RPMI7951 (cell line): Measurements from ENCODE around the gene PSG6. TPM values are rescaled to one million over a fixed set of nuclear protein-coding genes. Genes with fewer than 3 reads are reported as not detected.
A peak's percentile ranks its signal among the peaks of the same experiment; 100 is the strongest.
"Not testable (repeated sequence)": the region's sequence is repeated elsewhere in the genome, so short reads cannot be mapped to it uniquely, and the experiment has no call there.

Experiments used
- DNase-seq: peaks from one replicate; pipeline ENCODE4 v3.0.0-alpha.2; 2012; ENCODE audit warnings: low read depth
- total RNA-seq: library from RNA; depleted of rRNA; stranded (reverse); fragments of >200 nt; shearing (Covaris generic); gene quantifications from 2 replicates; pipeline ENCODE4 v1.2.3, GENCODE V29; 2014

The PSG6 gene
- total RNA-seq, 1 experiment from 2014 or later = not detected

- not testable (repeated sequence) for DNase-seq
Measured at GRCh38 chr19:42911731-42912130, 6.0 kb downstream of the PSG6 start.

- DNase-seq = not testable (repeated sequence)
Measured at GRCh38 chr19:42906162-42906561, 11.5 kb downstream of the PSG6 start.

DNA sequence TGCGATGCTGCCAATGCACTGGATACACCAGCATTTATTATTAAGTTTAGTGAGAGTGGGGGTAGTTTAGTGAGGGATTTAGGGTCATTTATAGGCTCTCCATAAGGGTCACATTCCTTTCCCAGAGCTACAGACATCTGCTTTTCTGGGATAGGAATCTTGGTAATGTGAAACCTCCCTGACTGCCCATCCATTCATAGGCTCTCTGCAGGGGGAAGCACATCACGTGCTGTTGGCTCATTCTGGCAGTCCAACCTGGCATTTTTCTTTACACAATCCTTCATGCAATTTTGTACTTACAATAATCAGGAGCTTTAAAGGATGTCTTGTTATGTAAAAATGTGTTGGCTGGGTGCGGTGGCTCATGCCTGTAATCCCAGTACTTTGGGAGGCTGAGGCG, 17.1 kb downstream of the PSG6 start:
- DNase-seq = peak; percentile 55

- DNase-seq = not testable (repeated sequence)
Measured at GRCh38 chr19:42899674-42900073, 18.0 kb downstream of the PSG6 start.

GRCh38 chr19:42899110-42899509, 18.6 kb downstream of the PSG6 start:
- DNase-seq = not testable (repeated sequence)

- peak; percentile 57 for DNase-seq
Measured at GRCh38 chr19:42898656-42899055, 19.0 kb downstream of the PSG6 start.

DNA sequence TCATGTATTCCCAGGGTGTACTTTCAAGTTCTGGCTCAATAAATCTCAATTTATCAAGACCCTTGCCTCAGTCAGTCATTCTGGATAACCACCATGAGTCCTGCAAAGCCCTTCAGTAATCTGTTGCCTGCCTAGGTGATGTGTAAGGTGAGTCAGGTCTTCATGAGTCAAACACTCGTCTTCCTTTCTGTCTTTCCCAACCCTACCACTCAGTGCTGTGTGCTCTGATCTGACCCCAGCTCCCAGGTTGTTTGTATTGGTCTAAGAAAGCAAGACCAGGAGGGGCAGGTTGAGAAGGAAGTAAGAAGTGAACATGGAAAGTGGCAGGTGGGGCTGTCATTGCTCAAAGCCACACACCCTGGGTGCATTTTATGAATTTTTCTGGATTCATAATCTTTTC, 20.0 kb downstream of the PSG6 start:
- DNase-seq = not testable (repeated sequence)

- not testable (repeated sequence) for DNase-seq
Measured at GRCh38 chr19:42890446-42890845, 27.2 kb downstream of the PSG6 start.

DNA sequence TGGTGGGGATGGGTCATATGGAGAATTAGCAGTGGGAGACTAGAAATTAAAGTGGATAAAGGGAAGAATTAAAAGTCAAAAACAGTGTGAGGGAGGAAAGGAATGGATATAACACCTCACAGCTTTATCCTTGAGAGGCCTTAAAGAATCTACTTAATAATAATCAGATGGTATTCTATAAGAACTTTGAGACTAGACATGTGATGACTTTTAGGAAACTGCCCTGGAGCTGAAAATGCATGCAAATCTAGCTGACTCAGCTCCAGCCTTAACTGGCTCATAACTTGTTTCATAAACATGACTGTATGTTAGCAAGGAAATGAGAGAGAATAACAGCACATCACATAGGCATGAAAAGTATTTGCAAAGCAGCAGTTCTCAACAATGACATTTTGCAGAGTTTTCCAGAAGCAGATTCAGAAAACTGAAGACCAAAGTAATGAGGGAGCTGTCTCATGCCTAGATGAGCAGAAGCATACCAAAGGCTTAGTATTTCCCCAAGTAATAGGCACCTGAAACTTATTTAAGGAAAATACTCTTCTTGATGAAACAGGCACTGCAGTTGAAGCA, 29.7 kb downstream of the PSG6 start:
- not testable (repeated sequence) for DNase-seq

- not testable (repeated sequence) for DNase-seq
Measured at GRCh38 chr19:42882730-42883129, 35.0 kb downstream of the PSG6 start.

DNA sequence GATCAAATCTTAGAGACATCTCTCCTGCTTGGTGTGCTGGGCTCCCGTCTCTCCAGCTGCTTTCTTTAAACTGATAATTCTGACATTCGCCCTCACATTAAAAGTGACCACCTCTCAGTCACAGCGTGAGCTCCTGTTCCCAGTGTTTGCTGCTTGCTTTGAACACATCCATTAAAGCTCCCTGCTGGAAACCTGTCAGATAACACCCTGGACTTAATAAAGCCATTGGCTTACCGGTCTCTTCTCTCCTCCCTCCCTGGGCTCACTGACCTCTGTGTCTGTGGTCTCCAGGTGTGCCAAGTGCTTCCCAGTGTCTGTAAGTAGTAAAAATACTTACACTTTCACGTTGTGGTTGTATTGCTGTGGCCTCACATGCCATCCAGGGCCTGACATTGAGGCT, 35.7 kb downstream of the PSG6 start:
- DNase-seq = not testable (repeated sequence)

DNA sequence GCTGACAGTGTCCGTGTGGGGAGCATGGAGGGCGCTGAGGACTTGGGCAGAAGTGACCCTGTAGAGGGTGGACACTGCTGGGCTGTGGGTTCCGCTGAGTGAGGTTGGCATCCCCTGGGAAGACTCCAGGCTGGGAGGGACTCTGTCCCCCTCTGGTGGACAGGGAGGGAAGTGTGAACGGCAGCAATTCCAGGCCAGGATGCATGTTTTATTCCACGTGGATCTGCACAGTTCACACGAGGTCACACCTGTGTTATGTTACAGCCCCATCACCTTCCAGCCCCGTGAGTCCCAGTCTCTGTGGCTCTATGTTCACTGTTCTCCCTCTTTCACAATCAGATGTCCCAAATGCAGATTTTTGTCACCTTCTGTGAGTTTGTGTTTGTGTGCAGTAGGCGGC, 36.4 kb downstream of the PSG6 start:
- not testable (repeated sequence) for DNase-seq

- not testable (repeated sequence) for DNase-seq
Measured at GRCh38 chr19:42880621-42881020, 37.1 kb downstream of the PSG6 start.

DNA sequence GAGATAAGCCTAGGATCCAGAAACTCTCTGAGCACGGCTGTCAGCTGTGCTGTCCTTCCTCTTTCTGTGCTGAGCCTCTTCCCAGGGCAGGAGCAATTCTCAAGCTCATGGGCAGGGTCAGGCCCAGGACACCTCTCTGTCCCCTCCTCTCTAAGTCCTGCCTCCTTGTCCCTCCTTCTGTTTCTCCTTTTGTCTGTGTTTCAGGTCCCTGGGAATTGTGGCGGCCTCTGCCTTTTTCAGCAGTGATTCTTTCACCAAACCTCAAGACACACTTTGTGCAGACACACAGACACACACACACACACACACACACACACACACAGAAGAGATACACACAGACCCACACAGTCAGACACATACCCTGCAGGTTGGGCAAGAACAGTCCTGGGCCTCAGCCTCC, 38.1 kb downstream of the PSG6 start, which contains the start of gene PSG1:
Gene PSG1 (minus strand): TSS at position 101 of the 400 bp plus-strand sequence. CDS start 132 bp downstream, outside the sequence.
- no peak for DNase-seq

DNA sequence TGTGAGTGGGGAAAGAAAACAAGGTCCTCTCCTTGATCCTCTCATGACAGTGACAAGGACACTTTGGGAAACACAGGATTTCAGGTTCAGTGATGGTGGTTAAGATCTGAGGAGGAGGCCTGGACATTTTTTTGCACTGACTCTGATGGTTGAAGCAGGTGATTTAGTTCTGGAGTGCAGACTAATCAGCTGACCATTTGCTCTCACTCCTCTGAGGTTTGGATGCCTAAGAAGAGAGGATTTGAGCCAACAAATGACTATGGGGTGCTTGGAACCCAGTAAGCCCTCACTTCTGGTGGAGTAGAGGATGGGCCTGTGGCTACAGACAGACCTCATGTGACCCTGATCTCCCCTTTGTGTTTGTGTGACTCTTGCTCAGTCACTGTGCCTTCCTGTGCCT, 41.1 kb downstream of the PSG6 start:
- peak; percentile 21 for DNase-seq

DNA sequence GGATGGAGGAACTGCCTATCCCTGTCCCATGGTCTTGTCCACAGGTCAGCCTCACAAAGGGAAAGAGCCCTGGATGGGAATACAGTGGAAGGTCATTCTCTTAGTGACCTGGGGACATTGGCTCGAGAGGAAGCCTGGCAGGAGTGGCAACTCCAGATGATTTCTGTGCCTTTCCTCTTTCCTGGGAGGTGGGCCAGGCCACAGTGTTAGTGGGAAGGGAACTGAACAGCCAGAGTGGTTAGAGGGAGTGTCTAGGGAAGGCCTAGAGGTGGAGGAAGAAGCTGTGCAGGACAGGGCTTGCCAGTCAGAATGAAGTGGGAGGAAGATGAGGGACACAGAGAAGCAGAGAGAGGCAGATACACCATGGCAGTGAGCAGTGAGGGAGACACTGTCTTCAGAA, 41.8 kb downstream of the PSG6 start:
- peak; percentile 34 for DNase-seq

DNA sequence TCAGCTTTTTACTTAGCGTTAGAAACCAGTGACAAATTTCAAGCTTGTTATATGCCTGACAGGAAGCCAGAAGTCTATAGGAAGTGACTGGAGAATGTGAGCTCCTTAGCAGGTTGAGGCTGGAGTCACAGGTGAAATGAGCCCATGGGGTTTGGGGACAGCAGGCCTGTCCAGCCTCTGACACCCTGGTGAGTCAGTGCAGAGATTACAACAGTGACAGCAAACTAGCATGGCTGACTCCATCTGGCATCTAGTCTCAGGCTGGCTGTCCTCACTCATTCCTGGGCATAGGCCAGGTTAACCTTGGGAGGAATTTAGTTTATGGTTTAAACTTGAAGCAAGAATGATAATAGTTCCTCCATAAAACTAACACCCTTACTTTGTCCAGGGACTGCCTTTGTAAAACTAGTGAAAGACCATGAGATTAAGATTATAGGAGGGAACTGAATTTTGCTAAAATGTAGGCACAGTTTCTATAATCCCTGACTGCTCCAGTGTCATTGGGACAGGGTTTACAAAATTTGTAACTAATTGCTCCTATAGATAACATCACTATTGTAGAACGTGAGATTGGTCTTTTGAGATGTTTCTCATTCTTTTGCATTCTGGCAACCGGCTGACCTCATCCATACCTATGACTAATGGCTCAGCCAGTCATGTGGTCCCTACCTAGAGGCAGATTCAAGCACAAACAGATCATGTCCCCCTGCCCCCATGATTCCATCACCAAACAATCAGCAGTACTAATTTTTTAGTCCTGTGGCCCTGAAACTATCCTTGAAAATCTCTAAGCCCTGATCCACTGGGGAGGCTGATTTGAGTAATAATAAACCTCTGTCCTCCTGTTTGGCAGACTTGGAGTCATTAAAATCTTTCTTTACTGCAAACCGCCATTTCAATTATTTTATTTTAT, 42.5 kb downstream of the PSG6 start:
- peak; percentile 44 for DNase-seq

DNA sequence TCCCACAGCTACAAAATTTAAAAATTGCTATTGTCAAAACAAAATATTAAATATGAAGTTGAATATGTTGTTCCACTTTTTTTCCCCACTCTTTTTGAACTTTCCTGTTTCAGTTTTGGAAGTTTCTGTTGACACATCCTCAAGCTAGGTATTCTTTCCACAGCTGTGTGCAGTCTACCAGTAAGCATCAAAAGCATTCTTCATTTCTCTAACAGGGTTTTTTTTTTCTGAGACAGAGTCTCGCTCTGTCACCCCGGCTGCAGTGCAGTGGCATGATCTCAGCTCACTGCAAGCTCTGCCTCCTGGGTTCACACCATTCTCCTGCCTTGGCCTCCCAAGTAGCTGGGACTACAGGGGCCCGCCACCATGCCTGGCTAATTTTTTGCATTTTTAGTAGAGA, 43.6 kb downstream of the PSG6 start:
- not testable (repeated sequence) for DNase-seq

DNA sequence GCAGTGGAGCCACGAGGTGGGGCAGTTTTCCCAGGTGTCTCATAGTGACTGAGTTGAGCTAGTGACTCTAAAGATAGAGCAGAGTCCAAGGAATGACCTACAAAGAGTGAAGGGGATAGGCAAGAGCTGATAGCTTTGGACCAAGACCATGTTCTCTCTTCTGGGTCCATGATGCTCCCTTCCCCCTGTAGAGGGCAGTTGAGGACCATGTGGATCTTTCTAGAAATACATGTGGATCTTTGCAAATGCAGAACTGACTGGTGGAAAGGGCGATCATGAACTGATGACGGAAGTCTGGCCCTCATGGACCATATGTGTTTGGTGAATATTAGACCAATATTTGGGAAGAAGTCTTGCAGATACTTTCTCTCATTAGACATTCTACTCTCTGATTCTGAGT, 45.1 kb downstream of the PSG6 start:
- DNase-seq = no peak

DNA sequence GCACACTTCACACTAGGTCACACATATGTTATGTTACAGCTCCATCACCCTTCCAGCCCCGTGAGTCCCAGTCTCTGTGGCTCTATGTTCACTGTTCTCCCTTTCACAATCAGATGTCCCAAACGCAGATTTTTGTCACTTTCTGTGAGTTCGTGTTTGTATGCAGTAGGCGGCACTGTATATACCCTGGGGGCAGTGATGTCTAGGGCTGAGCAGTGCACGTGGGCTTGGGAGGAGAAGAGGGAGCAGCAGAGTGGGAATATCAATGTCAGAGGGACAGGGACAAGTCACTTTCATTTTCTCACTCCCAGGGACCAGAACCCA, 60.2 kb downstream of the PSG6 start:
- DNase-seq = peak; percentile 31

DNA sequence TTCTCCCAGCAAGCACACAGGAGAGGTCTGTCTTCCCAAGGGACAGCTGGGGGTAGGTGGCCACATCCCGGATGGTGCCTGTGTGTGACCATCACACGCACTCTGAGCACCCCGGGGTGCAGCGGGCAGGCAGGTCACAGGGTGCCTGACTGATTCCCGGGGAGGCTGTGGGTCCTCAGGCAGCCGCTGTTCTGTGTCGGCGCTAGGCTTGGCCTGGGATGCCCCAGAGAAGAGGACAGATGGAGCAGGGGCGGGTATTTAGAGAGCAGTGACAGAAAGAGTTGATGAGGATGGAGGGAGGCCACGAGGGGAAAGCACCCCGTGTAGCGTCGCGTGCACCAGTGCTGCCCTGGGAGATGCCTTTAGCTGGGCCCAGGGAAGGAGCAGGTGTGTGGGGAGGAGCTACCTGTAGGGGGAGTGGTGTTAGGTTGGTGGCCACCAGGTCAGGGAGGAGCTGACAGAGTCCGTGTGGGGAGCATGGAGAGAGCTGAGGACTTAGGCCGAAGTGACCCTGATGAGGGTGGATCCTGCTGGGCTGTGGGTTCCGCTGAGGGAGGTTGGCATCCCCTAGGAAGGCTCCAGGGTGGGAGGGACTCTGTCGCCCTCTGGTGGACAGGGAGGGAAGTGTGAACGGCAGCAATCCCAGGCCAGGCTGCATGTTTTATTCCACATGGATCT, 60.7 kb downstream of the PSG6 start:
- not testable (repeated sequence) for DNase-seq

DNA sequence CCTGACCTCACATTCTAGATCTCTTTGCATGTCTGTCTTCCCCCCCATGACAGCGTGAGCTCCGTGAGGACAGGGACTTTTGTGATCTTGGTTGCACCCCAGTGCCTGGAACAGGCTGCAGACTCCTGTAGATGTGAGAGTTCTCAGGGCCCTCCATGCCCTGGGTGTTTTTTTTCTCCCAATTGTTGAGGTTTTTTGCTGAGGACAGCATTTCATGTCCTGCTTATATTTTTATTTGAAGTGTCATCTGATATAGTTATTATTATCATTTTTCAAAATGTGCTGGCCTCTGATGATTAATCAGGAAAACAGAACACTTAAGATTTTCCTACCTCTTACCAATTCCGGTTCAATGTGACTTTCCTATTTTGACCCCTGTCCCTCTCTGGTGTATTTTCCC, 62.9 kb downstream of the PSG6 start:
- not testable (repeated sequence) for DNase-seq

- DNase-seq = not testable (repeated sequence)
Measured at GRCh38 chr19:42853231-42853630, 64.5 kb downstream of the PSG6 start.
